ENCODE results near the gene AOAH.

AOAH gene

GRCh38 chr7:36690514-36691187 is 33.6 kb downstream of the AOAH start:
- DNase-seq, result no peak

GRCh38 chr7:36690041-36690440 is 34.3 kb downstream of the AOAH start:
- DNase-seq, result no peak

- peak in 1 of 2 donors; percentile 35 for DNase-seq
Measured at GRCh38 chr7:36686499-36686898, 37.8 kb downstream of the AOAH start.

- no peak for DNase-seq
Measured at GRCh38 chr7:36684954-36685353, 39.3 kb downstream of the AOAH start.

GRCh38 chr7:36683695-36684357 is 40.5 kb downstream of the AOAH start:
- no peak for DNase-seq

- no peak for DNase-seq
Measured at GRCh38 chr7:36683111-36683510, 41.2 kb downstream of the AOAH start.

GRCh38 chr7:36682102-36682501 is 42.2 kb downstream of the AOAH start:
- no peak for DNase-seq

- DNase-seq, result peak in 1 of 2 donors; percentile 26
Measured at GRCh38 chr7:36677769-36678437, 46.4 kb downstream of the AOAH start.

- DNase-seq, result no peak
Measured at GRCh38 chr7:36673703-36674102, 50.6 kb downstream of the AOAH start.

GRCh38 chr7:36671432-36671829 is 52.9 kb downstream of the AOAH start:
- no peak for DNase-seq

- DNase-seq, result peak; percentile 62 to 80
Measured at GRCh38 chr7:36670585-36671431, 53.5 kb downstream of the AOAH start.

GRCh38 chr7:36668750-36669149 is 55.5 kb downstream of the AOAH start:
- no peak for DNase-seq

GRCh38 chr7:36668080-36668479 is 56.2 kb downstream of the AOAH start:
- no peak for DNase-seq

GRCh38 chr7:36667007-36667745 is 57.1 kb downstream of the AOAH start:
- DNase-seq, result no peak

GRCh38 chr7:36663481-36663880 is 60.8 kb downstream of the AOAH start:
- DNase-seq, result no peak

- DNase-seq, result no peak
Measured at GRCh38 chr7:36661135-36661840, 63.0 kb downstream of the AOAH start.

GRCh38 chr7:36659638-36660341 is 64.5 kb downstream of the AOAH start:
- no peak for DNase-seq

- no peak for DNase-seq
Measured at GRCh38 chr7:36659172-36659516, 65.2 kb downstream of the AOAH start.

- no peak for DNase-seq
Measured at GRCh38 chr7:36658335-36659171, 65.7 kb downstream of the AOAH start.

GRCh38 chr7:36657036-36657660 is 67.1 kb downstream of the AOAH start:
- peak in 1 of 2 donors; percentile 36 for DNase-seq

Data from CD4-positive, alpha-beta T cell treated with Interferon alpha-2 for 1 hour (primary cell).